ENCODE data around the gene ARHGEF28. TPM values are rescaled to one million over a fixed set of nuclear protein-coding genes. Genes with fewer than 3 reads are reported as not detected.
A peak's percentile ranks its signal among the peaks of the same experiment; 100 is the strongest.

The ARHGEF28 gene
- total RNA-seq, 1 donor from 2014 or later: 2.1 TPM

DNA sequence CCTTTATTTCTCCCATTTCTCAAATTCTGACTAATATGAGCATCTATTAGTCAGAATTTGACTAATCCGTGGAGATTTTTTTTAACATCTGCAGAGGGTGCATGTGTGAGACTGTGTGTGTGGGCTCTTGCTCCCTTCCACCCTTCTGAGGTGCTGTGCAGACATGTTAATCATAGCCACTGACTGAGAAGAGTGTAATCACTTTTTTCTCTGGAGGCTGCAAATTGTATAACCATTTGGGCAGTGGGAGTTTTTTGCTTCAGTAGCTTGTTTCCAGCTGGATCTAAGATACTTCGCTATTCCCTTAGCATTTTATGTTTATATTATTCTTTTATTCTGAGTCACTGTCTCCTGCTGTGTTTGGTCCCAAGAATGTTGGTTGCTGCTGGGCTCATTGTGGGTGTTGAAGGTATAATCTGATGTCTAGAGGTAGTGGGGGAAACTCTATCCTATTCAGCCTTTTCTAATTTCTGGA is 66.2 kb downstream of the ARHGEF28 start:
- no peaks in the 10 kb centered on the region for H3K9me3 ChIP-seq (replicated peaks)
- peaks cover 7% of the 10 kb centered on the region for H3K4me1 ChIP-seq
- no peaks in the 10 kb centered on the region for H3K36me3 ChIP-seq
- H3K27ac ChIP-seq (replicated peaks): no peak overlapping the region
- DNase-seq: no peak
- TF ChIP-seq CTCF (IDR thresholded peaks at IDR 0.05; ENCODE audit: borderline replicate concordance): no peak
- H3K27me3 ChIP-seq (ENCODE audit: low read depth): no peaks in the 10 kb centered on the region
- no peak overlapping the region for H3K4me3 ChIP-seq
- intact Hi-C loops (cut with micrococcal nuclease): no loop called here

DNA sequence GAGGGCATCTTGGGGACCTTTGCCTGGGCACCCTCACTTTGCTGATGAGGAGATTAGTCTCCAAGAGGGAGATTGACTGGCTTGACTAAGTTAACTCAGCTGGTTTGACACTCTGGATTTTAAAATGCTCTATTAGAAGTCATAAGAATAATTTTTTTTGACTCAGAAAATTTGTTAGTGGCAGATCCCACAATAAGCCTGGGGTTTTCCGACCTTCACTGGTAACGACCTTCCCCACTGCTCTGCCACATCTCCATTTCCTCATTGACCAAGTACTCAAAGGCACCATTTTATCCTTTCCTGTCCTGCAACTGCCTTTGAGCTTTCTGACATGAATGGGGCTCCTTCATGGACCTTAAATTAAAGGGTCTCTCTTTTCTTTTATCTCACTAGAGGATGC is 67.0 kb downstream of the ARHGEF28 start:
- no peaks in the 10 kb centered on the region for H3K36me3 ChIP-seq
- intact Hi-C loops (cut with micrococcal nuclease): no loop called here
- no peaks in the 10 kb centered on the region for H3K27me3 ChIP-seq (ENCODE audit: low read depth)
- peaks cover 7% of the 10 kb centered on the region for H3K4me1 ChIP-seq
- H3K9me3 ChIP-seq (replicated peaks): no peaks in the 10 kb centered on the region
- DNase-seq: no peak
- no peak overlapping the region for H3K27ac ChIP-seq (replicated peaks)
- TF ChIP-seq CTCF (IDR thresholded peaks at IDR 0.05; ENCODE audit: borderline replicate concordance): no peak
- H3K4me3 ChIP-seq: no peak overlapping the region

- H3K27me3 ChIP-seq (ENCODE audit: low read depth): no peaks in the 10 kb centered on the region
- no peaks in the 10 kb centered on the region for H3K9me3 ChIP-seq (replicated peaks)
- H3K4me3 ChIP-seq: no peak overlapping the region
- H3K36me3 ChIP-seq: no peaks in the 10 kb centered on the region
- peak overlapping the region; percentile 11 for H3K27ac ChIP-seq (replicated peaks)
- no peak for DNase-seq
- TF ChIP-seq CTCF (IDR thresholded peaks at IDR 0.05; ENCODE audit: borderline replicate concordance): peak; percentile 55
- H3K4me1 ChIP-seq: peaks cover 7% of the 10 kb centered on the region
- intact Hi-C loops (cut with micrococcal nuclease): no loop called here
Observed at GRCh38 chr5:73693573-73694061, 67.6 kb downstream of the ARHGEF28 start.

- intact Hi-C loops (cut with micrococcal nuclease): no loop called here
- TF ChIP-seq CTCF (IDR thresholded peaks at IDR 0.05; ENCODE audit: borderline replicate concordance): no peak
Observed at GRCh38 chr5:73694089-73694488, 68.1 kb downstream of the ARHGEF28 start.

GRCh38 chr5:73698011-73698410 is 72.0 kb downstream of the ARHGEF28 start:
- Histone ChIP-seq H3K9me3 (replicated peaks) (no peaks in the 10 kb centered on the region), H3K4me3 (no peak overlapping the region), H3K27ac (replicated peaks) (no peak overlapping the region), H3K27me3 (ENCODE audit: low read depth) (no peaks in the 10 kb centered on the region), H3K36me3 (no peaks in the 10 kb centered on the region), H3K4me1 (peaks cover 7% of the 10 kb centered on the region)
- no peak for TF ChIP-seq CTCF (IDR thresholded peaks at IDR 0.05; ENCODE audit: borderline replicate concordance)
- intact Hi-C loops (cut with micrococcal nuclease): no loop called here
- DNase-seq: no peak

More at GRCh38 chr5:73694089-73694488, 68.1 kb downstream of the ARHGEF28 start:
- DNase-seq: no peak
- Histone ChIP-seq H3K4me1 (peaks cover 7% of the 10 kb centered on the region), H3K27me3 (ENCODE audit: low read depth) (no peaks in the 10 kb centered on the region), H3K4me3 (no peak overlapping the region), H3K36me3 (no peaks in the 10 kb centered on the region), H3K27ac (replicated peaks) (no peak overlapping the region), H3K9me3 (replicated peaks) (no peaks in the 10 kb centered on the region)
